ENCODE results near the gene NTN1. TPM values are rescaled to one million over a fixed set of nuclear protein-coding genes. Genes with fewer than 3 reads are reported as not detected.
A peak's percentile ranks its signal among the peaks of the same experiment; 100 is the strongest.
"Not testable (repeated sequence)": the region's sequence is repeated elsewhere in the genome, so short reads cannot be mapped to it uniquely, and the experiment has no call there.

The NTN1 gene
- total RNA-seq, 1 donor from 2014 or later: 4.7 TPM

- intact Hi-C loops (cut with DNase I): no loop called here
- DNase-seq (ENCODE audit: extremely low spot score in 2 of 2): no peak
- Histone ChIP-seq H3K27ac (no peak overlapping the region), H3K9me3 (no peaks in the 10 kb centered on the region), H3K4me3 (no peak overlapping the region), H3K36me3 (no peaks in the 10 kb centered on the region), H3K4me1 (peaks cover 12% of the 10 kb centered on the region), H3K27me3 (no peaks in the 10 kb centered on the region)
- TF ChIP-seq POLR2AphosphoS5 (IDR thresholded peaks at IDR 0.05; ENCODE audit: insufficient read depth in 1 of 2, low read depth in 1 of 2): no peak
- no peak for TF ChIP-seq POLR2A (IDR thresholded peaks at IDR 0.05)
- no peak for TF ChIP-seq CTCF (IDR thresholded peaks at IDR 0.05)
These were observed 127.7 kb downstream of the NTN1 start for GRCh38 chr17:9148905-9149525.

GRCh38 chr17:9150446-9151090 lies 129.3 kb downstream of the NTN1 start:
- Histone ChIP-seq H3K4me3 (no peak overlapping the region), H3K27me3 (no peaks in the 10 kb centered on the region), H3K9me3 (no peaks in the 10 kb centered on the region), H3K27ac (peak overlapping the region; percentile 33), H3K36me3 (no peaks in the 10 kb centered on the region), H3K4me1 (peaks cover 6% of the 10 kb centered on the region)
- intact Hi-C loops (cut with DNase I): no loop called here
- DNase-seq (ENCODE audit: extremely low spot score in 2 of 2): no peak
- TF ChIP-seq CTCF (IDR thresholded peaks at IDR 0.05) (no peak), POLR2AphosphoS5 (IDR thresholded peaks at IDR 0.05; ENCODE audit: insufficient read depth in 1 of 2, low read depth in 1 of 2) (no peak), POLR2A (IDR thresholded peaks at IDR 0.05) (no peak)

- H3K4me3 ChIP-seq: no peak overlapping the region
- intact Hi-C loops (cut with DNase I): no loop called here
- no peaks in the 10 kb centered on the region for H3K27me3 ChIP-seq
- TF ChIP-seq POLR2AphosphoS5 (IDR thresholded peaks at IDR 0.05; ENCODE audit: insufficient read depth in 1 of 2, low read depth in 1 of 2) (no peak), POLR2A (IDR thresholded peaks at IDR 0.05) (no peak), CTCF (IDR thresholded peaks at IDR 0.05) (no peak)
- H3K27ac ChIP-seq: peak overlapping the region; percentile 13
- H3K9me3 ChIP-seq: no peaks in the 10 kb centered on the region
- no peaks in the 10 kb centered on the region for H3K36me3 ChIP-seq
- H3K4me1 ChIP-seq: peaks cover 6% of the 10 kb centered on the region
- DNase-seq (ENCODE audit: extremely low spot score in 2 of 2): no peak
These were observed 129.8 kb downstream of the NTN1 start for GRCh38 chr17:9151091-9151490.

- H3K27me3 ChIP-seq; H3K9me3 ChIP-seq; H3K36me3 ChIP-seq; H3K27ac ChIP-seq; H3K4me3 ChIP-seq; DNase-seq (ENCODE audit: extremely low spot score in 2 of 2); H3K4me1 ChIP-seq; intact Hi-C loops (cut with DNase I): not testable (repeated sequence)
These were observed 130.4 kb downstream of the NTN1 start for GRCh38 chr17:9151740-9152139.

GRCh38 chr17:9158544-9159452 lies 137.5 kb downstream of the NTN1 start:
- intact Hi-C loops (cut with DNase I): no loop called here

More at GRCh38 chr17:9158544-9159452, 137.5 kb downstream of the NTN1 start:
- no peak for DNase-seq (ENCODE audit: extremely low spot score in 2 of 2)
- H3K9me3 ChIP-seq: no peaks in the 10 kb centered on the region
- H3K4me1 ChIP-seq: peaks cover 20% of the 10 kb centered on the region
- TF ChIP-seq CTCF (IDR thresholded peaks at IDR 0.05) (no peak), POLR2A (IDR thresholded peaks at IDR 0.05) (no peak), POLR2AphosphoS5 (IDR thresholded peaks at IDR 0.05; ENCODE audit: insufficient read depth in 1 of 2, low read depth in 1 of 2) (no peak)
- H3K27me3 ChIP-seq: no peaks in the 10 kb centered on the region
- H3K4me3 ChIP-seq: no peak overlapping the region
- no peaks in the 10 kb centered on the region for H3K36me3 ChIP-seq
- no peak overlapping the region for H3K27ac ChIP-seq
